ENCODE results near the gene LCTL.
A peak's percentile ranks its signal among the peaks of the same experiment; 100 is the strongest.

The LCTL gene

GRCh38 chr15:66565741-66566144 lies at the start of gene LCTL:
LCTL (minus strand) TSS chr15:66565998; CDS start chr15:66565365, 633 bp downstream.
- no peak for DNase-seq

GRCh38 chr15:66614951-66615760 lies 49.4 kb upstream of the LCTL start:
- DNase-seq: no peak

- no peak for DNase-seq
These were observed 48.7 kb upstream of the LCTL start for GRCh38 chr15:66614456-66614855.

GRCh38 chr15:66613743-66614142 lies 47.9 kb upstream of the LCTL start:
- DNase-seq: no peak

GRCh38 chr15:66611257-66612053 lies 45.7 kb upstream of the LCTL start:
- no peak for DNase-seq

- DNase-seq: no peak
These were observed 44.1 kb upstream of the LCTL start for GRCh38 chr15:66609876-66610275.

- no peak for DNase-seq
These were observed 43.1 kb upstream of the LCTL start for GRCh38 chr15:66608881-66609280.

- DNase-seq: no peak
These were observed 42.4 kb upstream of the LCTL start for GRCh38 chr15:66608159-66608558.

- DNase-seq: peak; percentile 12
These were observed 37.7 kb upstream of the LCTL start for GRCh38 chr15:66603301-66604179.

- no peak for DNase-seq
These were observed 35.7 kb upstream of the LCTL start for GRCh38 chr15:66601521-66601920.

- DNase-seq: no peak
These were observed 34.4 kb upstream of the LCTL start for GRCh38 chr15:66600240-66600627.

GRCh38 chr15:66599536-66600239 lies 33.9 kb upstream of the LCTL start:
- no peak for DNase-seq

GRCh38 chr15:66598095-66598815 lies 32.5 kb upstream of the LCTL start:
- no peak for DNase-seq

- DNase-seq: no peak
These were observed 30.2 kb upstream of the LCTL start for GRCh38 chr15:66595931-66596545.

GRCh38 chr15:66595332-66595731 lies 29.5 kb upstream of the LCTL start:
- no peak for DNase-seq

- DNase-seq: no peak
These were observed 29.0 kb upstream of the LCTL start for GRCh38 chr15:66594836-66595235.

GRCh38 chr15:66594344-66594743 lies 28.5 kb upstream of the LCTL start:
- DNase-seq: no peak

- DNase-seq: no peak
These were observed 27.5 kb upstream of the LCTL start for GRCh38 chr15:66593219-66593780.

- no peak for DNase-seq
These were observed 26.9 kb upstream of the LCTL start for GRCh38 chr15:66592505-66593218.

- no peak for DNase-seq
These were observed 25.6 kb upstream of the LCTL start for GRCh38 chr15:66591322-66591862.

Data from NCI-H2029 (cell line).